Lung (tissue), 12 donors: ENCODE measurements around the gene TBC1D5. TPM values are rescaled to one million over a fixed set of nuclear protein-coding genes. Genes with fewer than 3 reads are reported as not detected.

Source experiments
- ATAC-seq: fragments of 200-7000 bp; cut with Tn5 transposase; one replicate; pipeline ENCODE4 v1.9.1; 2020; ENCODE audit warnings: moderate number of reproducible peaks; ENCODE audit not compliant: insufficient read depth, low FRiP score
- DNase-seq, 3 donors: peaks; one replicate each; pipeline ENCODE4 v3.0.0-alpha.2; 2013 to 2017
- H3K27ac ChIP-seq, 2 donors: one replicate each; pipeline ENCODE4 v1.5.1; 2013; ENCODE audit warnings: mild to moderate bottlenecking in 2 of 2, moderate library complexity in 2 of 2, control low read depth in 1 of 2, inconsistent platforms in 1 of 2, low read depth in 1 of 2, low read length in 1 of 2
- H3K27me3 ChIP-seq, 3 donors: one replicate each; pipeline ENCODE4 v1.5.1; 2013; ENCODE audit warnings: low read length in 2 of 3; ENCODE audit not compliant: control insufficient read depth in 3 of 3, insufficient read depth in 3 of 3
- H3K36me3 ChIP-seq, 4 donors: one replicate each; pipeline ENCODE4 v1.5.1; 2013; ENCODE audit warnings: low read length in 4 of 4, mild to moderate bottlenecking in 1 of 4, moderate library complexity in 1 of 4; ENCODE audit not compliant: control insufficient read depth in 4 of 4, insufficient read depth in 4 of 4
- H3K4me1 ChIP-seq, 5 donors: one replicate each; pipeline ENCODE4 v1.5.1; 2013; ENCODE audit warnings: low read length in 5 of 5, mild to moderate bottlenecking in 2 of 5, moderate library complexity in 1 of 5; ENCODE audit not compliant: control insufficient read depth in 5 of 5, insufficient read depth in 5 of 5
- H3K4me3 ChIP-seq: one replicate; pipeline ENCODE4 v1.5.1; 2013; ENCODE audit warnings: mild to moderate bottlenecking, control low read depth, moderate library complexity
- H3K9ac ChIP-seq, 2 donors: one replicate each; pipeline ENCODE4 v1.5.1; 2013; ENCODE audit warnings: low read length in 2 of 2, control low read depth in 1 of 2; ENCODE audit not compliant: insufficient read depth in 1 of 2
- H3K9me3 ChIP-seq, 4 donors: one replicate each; pipeline ENCODE4 v1.5.1; 2013; ENCODE audit warnings: low read length in 3 of 4, mild to moderate bottlenecking in 1 of 4, moderate library complexity in 1 of 4; ENCODE audit not compliant: control insufficient read depth in 4 of 4, insufficient read depth in 3 of 4
- WGBS, 2 donors: extraction: QIAGEN DNeasy Blood & Tissue Kit; methylation state at CpG; one replicate each; pipeline ENCODE4 v1.1.7; 2013; 5-methylcytosine and 5-hydroxymethylcytosine counted together
- polyA plus RNA-seq, 2 donors: library from polyadenylated mRNA; stranded (reverse); fragments of 200-250 nt; gene quantifications; one replicate each; pipeline ENCODE4 v1.2.1, GENCODE V29; 2013
- total RNA-seq, 2 donors: library from RNA; depleted of rRNA in 1 of 2; stranded (reverse); fragments of >200 nt in 1 of 2; gene quantifications; one replicate each; pipeline ENCODE4 v1.2.1, GENCODE V29; 2014 to 2021
- TF ChIP-seq, protein P1 (sequence below): IDR thresholded peaks from 2 replicates; pipeline ENCODE4 v1.5.1; 2012; ENCODE audit warnings: mild to moderate bottlenecking; ENCODE audit errors: control extremely low read depth, extremely low read depth
- donor health status: control.
- donor health status: control.
- donor health status: Bipolar disorder and iron deficiency.
- donor health status: healthy.
- donor health status: DM: yes; HTN: yes; CAD: no.

The TBC1D5 gene
- total and polyA plus RNA-seq, 4 donors: 8.7 to 111 (median 39.6) TPM

DNA sequence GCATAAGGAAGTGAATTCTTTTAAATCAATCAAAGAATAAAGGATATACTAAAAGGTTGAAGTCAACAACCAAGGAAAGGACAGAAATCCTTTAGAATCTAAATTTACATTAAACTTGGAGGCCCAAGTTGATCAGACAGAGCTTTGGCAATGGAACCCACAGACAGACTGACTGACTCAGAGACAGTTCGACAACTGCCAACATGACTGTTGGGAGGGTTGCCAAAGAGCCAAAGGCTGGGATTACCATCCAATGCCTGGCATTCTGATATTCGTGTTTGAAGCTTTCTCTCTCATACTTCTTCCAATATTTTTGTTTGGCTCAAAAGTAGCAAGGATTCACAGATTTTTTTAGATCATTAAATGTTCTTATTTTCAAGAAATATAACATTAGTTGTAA lies 451.5 kb downstream of the TBC1D5 start:
- Histone ChIP-seq H3K4me3 (no peak overlapping the region), H3K9ac (no peak overlapping the region), H3K9me3 (no peaks in the 10 kb centered on the region), H3K27ac (no peak overlapping the region), H3K36me3 (peaks cover 0 to 8% (median 3%) of the 10 kb centered on the region in 4 donors), H3K4me1 (peaks cover 0 to 6% (median 0%) of the 10 kb centered on the region in 5 donors), H3K27me3 (no peaks in the 10 kb centered on the region)
- 85 to 90% methylated on average over 2 of the region's 2 CpGs for WGBS, 2 donors
- no peak for DNase-seq
- no peak for ATAC-seq
- TF ChIP-seq, protein P1, sequence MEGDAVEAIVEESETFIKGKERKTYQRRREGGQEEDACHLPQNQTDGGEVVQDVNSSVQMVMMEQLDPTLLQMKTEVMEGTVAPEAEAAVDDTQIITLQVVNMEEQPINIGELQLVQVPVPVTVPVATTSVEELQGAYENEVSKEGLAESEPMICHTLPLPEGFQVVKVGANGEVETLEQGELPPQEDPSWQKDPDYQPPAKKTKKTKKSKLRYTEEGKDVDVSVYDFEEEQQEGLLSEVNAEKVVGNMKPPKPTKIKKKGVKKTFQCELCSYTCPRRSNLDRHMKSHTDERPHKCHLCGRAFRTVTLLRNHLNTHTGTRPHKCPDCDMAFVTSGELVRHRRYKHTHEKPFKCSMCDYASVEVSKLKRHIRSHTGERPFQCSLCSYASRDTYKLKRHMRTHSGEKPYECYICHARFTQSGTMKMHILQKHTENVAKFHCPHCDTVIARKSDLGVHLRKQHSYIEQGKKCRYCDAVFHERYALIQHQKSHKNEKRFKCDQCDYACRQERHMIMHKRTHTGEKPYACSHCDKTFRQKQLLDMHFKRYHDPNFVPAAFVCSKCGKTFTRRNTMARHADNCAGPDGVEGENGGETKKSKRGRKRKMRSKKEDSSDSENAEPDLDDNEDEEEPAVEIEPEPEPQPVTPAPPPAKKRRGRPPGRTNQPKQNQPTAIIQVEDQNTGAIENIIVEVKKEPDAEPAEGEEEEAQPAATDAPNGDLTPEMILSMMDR: no peak

DNA sequence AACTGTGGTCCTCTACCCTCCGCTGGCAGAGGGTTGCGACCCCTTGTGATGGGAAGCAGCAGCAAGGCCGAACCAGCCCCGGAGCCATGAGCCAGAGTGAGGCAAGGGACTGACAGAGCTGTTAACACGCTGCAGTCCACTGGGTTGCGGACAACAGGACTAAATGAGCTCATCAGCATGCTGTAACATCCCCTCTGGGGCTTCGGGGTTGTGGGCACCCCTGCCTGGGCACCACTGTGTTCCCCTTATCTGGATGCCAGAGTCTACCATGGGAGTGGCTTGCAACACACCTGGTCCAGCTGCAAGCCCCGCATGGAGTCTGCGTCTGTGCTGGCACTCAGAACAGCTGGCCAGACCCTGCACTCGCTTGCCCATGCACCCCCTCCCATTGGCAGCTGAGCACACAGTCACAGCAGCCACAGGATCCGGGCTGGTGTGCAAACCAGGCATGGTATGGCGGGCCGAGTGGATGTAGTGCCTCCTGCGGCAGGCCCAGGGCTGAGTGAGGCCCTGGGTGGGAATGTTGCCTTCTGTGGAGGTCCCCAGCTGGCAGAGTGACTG lies 453.5 kb downstream of the TBC1D5 start:
- 97% methylated on average over 14 of the region's 14 CpGs for WGBS, 2 donors
- TF ChIP-seq, protein P1: no peak

DNA sequence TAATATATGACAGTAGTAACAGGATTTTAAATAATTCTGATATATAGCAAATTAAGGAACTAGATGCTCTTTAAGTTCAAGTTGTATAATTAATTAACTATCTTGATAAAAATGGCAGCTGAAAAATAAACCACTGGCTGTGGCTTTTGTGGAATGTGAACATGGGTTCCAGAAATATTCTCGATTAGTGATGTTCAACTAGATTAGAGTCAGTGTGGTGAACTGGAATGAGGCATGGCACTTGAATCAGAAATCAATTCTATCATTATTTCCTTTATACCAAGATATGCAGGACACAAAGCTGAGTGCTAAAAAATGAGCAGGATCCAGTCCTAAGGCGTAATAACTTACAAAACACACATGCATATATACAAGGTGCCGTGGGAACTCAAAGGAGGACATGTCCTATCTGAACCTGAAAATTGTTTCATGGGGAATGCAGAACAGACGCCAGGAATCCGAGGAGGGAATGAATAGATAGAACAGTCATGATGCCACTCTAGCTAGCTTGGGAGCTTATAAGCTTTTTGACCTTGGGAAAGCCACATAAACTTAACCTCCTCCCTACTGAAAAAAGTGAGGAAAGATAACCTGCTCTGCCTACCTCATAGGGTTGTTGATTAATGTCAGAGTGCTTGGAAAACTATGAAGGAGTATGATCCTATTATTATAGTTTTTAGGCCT lies 455.3 kb downstream of the TBC1D5 start:
- no peak for ATAC-seq

More for the DNA sequence above, 453.5 kb downstream of the TBC1D5 start:
- ATAC-seq (no peak), DNase-seq (no peak)
- Histone ChIP-seq H3K4me3 (no peak overlapping the region), H3K36me3 (peaks cover 0 to 8% (median 3%) of the 10 kb centered on the region in 4 donors), H3K9me3 (no peaks in the 10 kb centered on the region), H3K27ac (no peak overlapping the region), H3K4me1 (peaks cover 0 to 6% (median 0%) of the 10 kb centered on the region in 5 donors), H3K9ac (no peak overlapping the region), H3K27me3 (no peaks in the 10 kb centered on the region)

More for the DNA sequence above, 455.3 kb downstream of the TBC1D5 start:
- Histone ChIP-seq H3K4me3 (no peak overlapping the region), H3K9me3 (no peaks in the 10 kb centered on the region), H3K4me1 (peaks cover 0 to 9% (median 0%) of the 10 kb centered on the region in 5 donors), H3K36me3 (peaks cover 0 to 8% (median 3%) of the 10 kb centered on the region in 4 donors), H3K27ac (no peak overlapping the region), H3K27me3 (no peaks in the 10 kb centered on the region), H3K9ac (no peak overlapping the region)
- DNase-seq: no peak
- TF ChIP-seq, protein P1: no peak
- WGBS, 2 donors: 92 to 97% methylated on average over 5 of the region's 5 CpGs
